Keratinocyte (primary cell): ENCODE results near the gene KLHL15.
"Not testable (repeated sequence)": the region's sequence is repeated elsewhere in the genome, so short reads cannot be mapped to it uniquely, and the experiment has no call there.

Experiments
- CTCF ChIP-seq, 3 experiments: IDR thresholded peaks in 1 of 3; conservative IDR thresholded peaks in 1 of 3; optimal IDR thresholded peaks in 1 of 3; 2 replicates in 2 of 3; 3 replicates in 1 of 3; pipeline versions ENCODE3 to v1.5.1; 2011; ENCODE audit warnings: low read length in 3 of 3, mild to moderate bottlenecking in 3 of 3, moderate library complexity in 2 of 3, control low read depth in 1 of 3, inconsistent platforms in 1 of 3; ENCODE audit not compliant: insufficient read depth in 2 of 3; ENCODE audit errors: extremely low read depth in 1 of 3
- EZH2 ChIP-seq: IDR thresholded peaks from one replicate; pipeline ENCODE4 v1.6.1; 2012; ENCODE audit warnings: inconsistent platforms, mild to moderate bottlenecking, low read length, moderate library complexity

GRCh38 chrX:24046060-24046459, 19.1 kb upstream of the KLHL15 start:
- TF ChIP-seq CTCF (optimal IDR thresholded peaks at IDR 0.05 in 1 of 3, IDR thresholded peaks at IDR 0.05 in 1 of 3, conservative IDR thresholded peaks at IDR 0.05 in 1 of 3; ENCODE audit: extremely low read depth in 1 of 3, insufficient read depth in 2 of 3, low read length in 3 of 3); EZH2: not testable (repeated sequence)
